Activated naive CD4-positive, alpha-beta T cell treated with anti-CD3 and anti-CD28 coated beads for 36 hours (primary cell): Measurements from ENCODE around the gene MOGAT1. TPM values are rescaled to one million over a fixed set of nuclear protein-coding genes. Genes with fewer than 3 reads are reported as not detected.
"Not testable (repeated sequence)": the region's sequence is repeated elsewhere in the genome, so short reads cannot be mapped to it uniquely, and the experiment has no call there.

ENCODE experiments used
- CTCF ChIA-PET: fragments of 350-600 bp; sonication (Branson Sonifier 250); formaldehyde crosslinking; loops from one replicate; lab custom pipeline; 2021; ENCODE audit warnings: antibody characterized with exemption; lab: Charles Lee
- DNase-seq: peaks from one replicate; pipeline ENCODE4 v3.0.0-alpha.2; 2020
- H3K27ac Mint-ChIP-seq: one replicate; pipeline ENCODE4 v1.8.0; 2021; ENCODE audit warnings: mild to moderate bottlenecking, mixed read lengths
- H3K27me3 Mint-ChIP-seq: one replicate; pipeline ENCODE4 v1.8.0; 2021; ENCODE audit warnings: low read depth, mixed read lengths
- H3K36me3 Mint-ChIP-seq: one replicate; pipeline ENCODE4 v1.8.0; 2021; ENCODE audit warnings: low read depth, mixed read lengths
- H3K4me1 Mint-ChIP-seq: one replicate; pipeline ENCODE4 v1.8.0; 2021; ENCODE audit warnings: low read depth, mixed read lengths
- H3K4me3 Mint-ChIP-seq: one replicate; pipeline ENCODE4 v1.8.0; 2021; ENCODE audit warnings: mild to moderate bottlenecking, moderate library complexity, mixed read lengths
- H3K9me3 Mint-ChIP-seq: one replicate; pipeline ENCODE4 v1.8.0; 2021; ENCODE audit warnings: mixed read lengths
- intact Hi-C: fragments of 100-400 bp; cut with micrococcal nuclease; formaldehyde crosslinking; loops from one replicate; pipeline ENCODE4 v1.15.1; 2023
- total RNA-seq, 2 experiments: library from RNA; stranded (reverse); gene quantifications; one replicate each; pipeline ENCODE4 v1.2.3, GENCODE V29; 2021

The MOGAT1 gene
- total RNA-seq, 2 experiments from 2014 or later = not detected

DNA sequence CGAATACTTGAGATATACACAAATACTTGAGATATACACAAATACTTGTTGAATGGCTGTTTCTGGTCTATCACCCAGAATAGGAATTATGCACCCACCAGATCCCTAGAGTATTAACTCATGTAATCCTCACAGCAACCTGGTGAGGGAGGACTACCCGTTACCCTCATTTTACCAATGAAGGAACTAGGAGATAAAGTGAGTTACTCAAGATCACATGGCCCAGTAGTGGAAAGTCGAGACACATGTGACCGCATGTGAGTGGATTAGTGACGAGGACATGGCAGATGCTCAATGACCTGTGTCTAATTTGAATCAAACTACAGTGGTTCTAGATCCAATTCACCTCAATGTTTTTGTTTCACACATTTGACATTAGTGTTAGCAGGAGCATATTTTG, 2.4 kb downstream of the MOGAT1 start:
- CTCF ChIA-PET = interaction anchor here (0.5 kb wide), 1 partner anchor 123 kb away, joined by 4 read pairs; no protein-coding TSS in a partner anchor
- intact Hi-C loops = no loop called here
- H3K4me3 Mint-ChIP-seq = no peak overlapping the region
- H3K4me1 Mint-ChIP-seq = peaks cover 7% of the 10 kb centered on the region
- no peak for DNase-seq
- H3K27me3 Mint-ChIP-seq = peaks cover 56% of the 10 kb centered on the region
- no peaks in the 10 kb centered on the region for H3K36me3 Mint-ChIP-seq
- H3K27ac Mint-ChIP-seq = no peak overlapping the region
- H3K9me3 Mint-ChIP-seq = no peaks in the 10 kb centered on the region

DNA sequence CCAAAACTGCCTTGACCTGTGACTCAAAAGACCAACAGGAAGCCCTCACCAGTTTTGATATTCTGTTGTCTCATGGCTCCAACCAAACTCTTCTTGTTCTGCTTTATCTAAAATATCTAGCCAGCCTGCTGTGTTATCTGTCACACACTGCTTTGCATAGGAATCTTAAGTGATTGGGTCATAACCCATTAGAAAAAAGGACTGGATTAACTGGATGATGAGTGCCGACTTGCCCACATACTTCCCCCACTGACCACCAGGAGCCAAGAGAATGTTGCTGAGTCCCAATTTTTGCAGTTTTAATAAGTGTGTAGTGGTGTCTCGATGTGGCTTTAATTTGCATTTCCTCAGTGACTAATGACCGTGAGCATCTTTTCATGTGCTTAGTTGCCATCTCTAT, 6.5 kb downstream of the MOGAT1 start:
- Mint-ChIP-seq H3K36me3 (no peaks in the 10 kb centered on the region), H3K27me3 (peaks cover 35% of the 10 kb centered on the region), H3K27ac (no peak overlapping the region), H3K9me3 (no peaks in the 10 kb centered on the region), H3K4me3 (no peak overlapping the region), H3K4me1 (no peaks in the 10 kb centered on the region)
- intact Hi-C loops = no loop called here
- no peak for DNase-seq
- CTCF ChIA-PET = interaction anchor here (0.9 to 1.5 kb wide), 3 partner anchors 10 to 12 kb away, joined by 3 to 4 read pairs (median 3); no protein-coding TSS in a partner anchor

GRCh38 chr2:222683805-222684204, 12.3 kb downstream of the MOGAT1 start:
- CTCF ChIA-PET = interaction anchor here (0.5 kb wide), 1 partner anchor 62 kb away, joined by 4 read pairs; no protein-coding TSS in a partner anchor

GRCh38 chr2:222686086-222686750, 14.8 kb downstream of the MOGAT1 start:
- no peak for DNase-seq
- H3K9me3 Mint-ChIP-seq = no peaks in the 10 kb centered on the region
- H3K4me3 Mint-ChIP-seq = no peak overlapping the region
- no peaks in the 10 kb centered on the region for H3K36me3 Mint-ChIP-seq
- intact Hi-C loops = no loop called here
- H3K4me1 Mint-ChIP-seq = peaks cover 8% of the 10 kb centered on the region
- CTCF ChIA-PET = interaction anchor here (0.7 to 1.3 kb wide), 3 partner anchors 21 to 253 kb away, joined by 3 to 4 read pairs (median 3); no protein-coding TSS in a partner anchor
- no peak overlapping the region for H3K27ac Mint-ChIP-seq
- peaks cover 7% of the 10 kb centered on the region for H3K27me3 Mint-ChIP-seq

More at GRCh38 chr2:222683805-222684204, 12.3 kb downstream of the MOGAT1 start:
- Mint-ChIP-seq H3K4me3 (no peak overlapping the region), H3K9me3 (no peaks in the 10 kb centered on the region), H3K27ac (no peak overlapping the region), H3K4me1 (no peaks in the 10 kb centered on the region), H3K27me3 (peaks cover 14% of the 10 kb centered on the region), H3K36me3 (no peaks in the 10 kb centered on the region)
- intact Hi-C loops = no loop called here
- DNase-seq = no peak

GRCh38 chr2:222688917-222689316, 17.5 kb downstream of the MOGAT1 start:
- CTCF ChIA-PET = interaction anchor here (0.8 to 5.7 kb wide), 5 partner anchors 10 to 285 kb away, joined by 3 to 27 read pairs (median 3); no protein-coding TSS in a partner anchor
- no peaks in the 10 kb centered on the region for H3K36me3 Mint-ChIP-seq
- H3K9me3 Mint-ChIP-seq = no peaks in the 10 kb centered on the region
- H3K4me1 Mint-ChIP-seq = peaks cover 8% of the 10 kb centered on the region
- H3K27ac Mint-ChIP-seq = no peak overlapping the region
- DNase-seq = no peak
- intact Hi-C loops = no loop called here
- H3K4me3 Mint-ChIP-seq = no peak overlapping the region
- no peaks in the 10 kb centered on the region for H3K27me3 Mint-ChIP-seq

DNA sequence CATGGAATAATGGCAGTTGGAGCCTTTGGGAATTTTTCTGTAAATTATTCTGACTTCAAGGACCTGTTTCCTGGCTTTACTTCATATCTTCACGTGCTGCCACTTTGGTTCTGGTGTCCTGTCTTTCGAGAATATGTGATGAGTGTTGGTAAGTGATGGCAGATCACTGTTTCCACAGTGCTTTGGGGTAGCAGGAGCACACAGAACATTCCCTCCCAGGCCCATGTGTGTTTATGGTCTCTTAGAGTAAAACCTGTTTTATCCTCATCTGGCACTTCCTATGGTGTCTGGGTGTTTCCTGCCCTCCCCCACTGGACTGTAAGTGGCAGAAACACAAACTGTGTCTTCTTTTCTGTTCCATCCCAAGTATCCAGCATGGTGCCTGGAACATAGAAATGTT, 17.9 kb downstream of the MOGAT1 start:
- H3K4me3 Mint-ChIP-seq = no peak overlapping the region
- intact Hi-C loops = no loop called here
- CTCF ChIA-PET = interaction anchor here (0.8 to 5.7 kb wide), 9 partner anchors 8 to 285 kb away, joined by 3 to 27 read pairs (median 4); partner anchors contain the start of gene MOGAT1
- no peaks in the 10 kb centered on the region for H3K36me3 Mint-ChIP-seq
- peaks cover 8% of the 10 kb centered on the region for H3K4me1 Mint-ChIP-seq
- DNase-seq = no peak
- no peaks in the 10 kb centered on the region for H3K9me3 Mint-ChIP-seq
- no peak overlapping the region for H3K27ac Mint-ChIP-seq
- no peaks in the 10 kb centered on the region for H3K27me3 Mint-ChIP-seq

DNA sequence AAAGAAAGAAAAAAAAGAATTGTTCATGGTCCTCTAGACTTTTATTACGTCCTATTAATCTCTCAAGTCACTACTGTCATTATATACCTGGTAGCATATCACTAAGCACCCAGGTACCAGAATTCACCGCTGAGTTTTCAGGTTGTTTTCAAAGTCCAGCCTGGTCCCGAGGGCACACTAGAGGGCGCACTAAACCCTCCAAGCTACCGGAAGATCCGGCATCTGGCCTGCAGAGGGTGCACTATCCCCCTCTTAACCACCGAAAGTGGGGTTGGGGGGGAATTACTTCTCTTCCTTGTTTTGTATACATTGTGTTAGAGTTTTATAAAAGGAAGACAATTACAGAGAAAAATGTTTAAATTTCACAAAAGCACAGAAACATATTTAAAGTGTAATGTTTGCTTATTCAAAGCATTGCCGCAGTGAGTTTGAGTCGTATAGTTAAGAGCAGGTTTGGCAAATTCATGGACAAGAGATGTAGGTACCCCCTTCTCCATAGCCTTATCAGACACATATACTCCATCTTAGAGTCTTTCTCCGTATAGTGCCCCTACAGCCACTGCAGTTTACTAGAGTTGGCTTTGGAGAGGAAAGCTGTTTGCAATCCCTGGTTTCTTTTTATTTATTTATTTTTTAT, 19.2 kb downstream of the MOGAT1 start:
- H3K27ac Mint-ChIP-seq = no peak overlapping the region
- H3K4me1 Mint-ChIP-seq = peaks cover 8% of the 10 kb centered on the region
- CTCF ChIA-PET = interaction anchor here (0.6 to 5.7 kb wide), 26 partner anchors 9 to 294 kb away, joined by 3 to 27 read pairs (median 4); partner anchors contain the start of gene MOGAT1
- intact Hi-C loops = loop anchor here (1.0 kb wide), 3 partner anchors 34 to 249 kb away; partner anchors contain the start of gene FARSB
- no peaks in the 10 kb centered on the region for H3K36me3 Mint-ChIP-seq
- peak; percentile 84 for DNase-seq
- H3K27me3 Mint-ChIP-seq = no peaks in the 10 kb centered on the region
- H3K4me3 Mint-ChIP-seq = no peak overlapping the region
- H3K9me3 Mint-ChIP-seq = no peaks in the 10 kb centered on the region

DNA sequence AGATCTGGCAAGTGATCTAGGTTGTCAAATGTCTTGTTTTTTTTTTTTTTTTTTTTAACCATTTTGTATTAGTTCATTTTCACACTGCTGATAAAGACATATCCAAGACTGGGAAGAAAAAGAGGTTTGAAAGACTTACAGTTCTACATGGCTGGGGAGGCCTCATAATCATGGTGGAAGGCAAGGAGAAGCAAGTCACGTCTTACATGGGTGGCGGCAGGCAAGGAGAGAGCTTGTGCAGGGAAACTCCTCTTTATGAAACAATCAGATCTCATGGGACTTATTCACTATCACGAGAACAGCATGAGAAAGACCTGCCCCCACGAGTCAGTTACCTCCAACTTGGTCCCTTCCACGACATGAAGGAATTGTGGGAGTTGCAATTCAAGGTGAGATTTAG, 22.0 kb downstream of the MOGAT1 start:
- CTCF ChIA-PET, H3K4me1 Mint-ChIP-seq, intact Hi-C loops, H3K9me3 Mint-ChIP-seq, H3K4me3 Mint-ChIP-seq, H3K27me3 Mint-ChIP-seq, DNase-seq, H3K27ac Mint-ChIP-seq, H3K36me3 Mint-ChIP-seq: not testable (repeated sequence)

DNA sequence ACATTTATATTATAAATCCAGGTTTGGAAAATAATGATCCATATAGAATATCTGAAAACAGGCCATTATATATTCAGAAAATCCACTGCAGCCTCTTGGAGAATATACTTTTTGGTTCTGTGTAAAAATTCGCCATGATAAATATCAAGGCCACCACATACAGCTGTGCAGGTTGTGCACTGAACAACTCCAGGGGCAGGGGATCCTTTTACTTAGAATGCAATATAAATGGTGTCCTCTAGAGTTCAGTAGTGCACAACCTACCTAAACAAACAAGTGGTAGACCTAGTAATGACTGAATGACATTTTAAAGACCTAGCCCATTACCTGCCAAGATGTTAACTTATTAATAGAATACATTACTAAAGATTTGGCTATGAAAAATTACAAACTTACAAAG, 22.4 kb downstream of the MOGAT1 start:
- CTCF ChIA-PET = interaction anchor here (0.6 to 1.0 kb wide), 2 partner anchors 171 to 376 kb away, joined by 3 read pairs; no protein-coding TSS in a partner anchor
- Mint-ChIP-seq H3K4me1 (peaks cover 8% of the 10 kb centered on the region), H3K36me3 (no peaks in the 10 kb centered on the region), H3K4me3 (no peak overlapping the region), H3K27me3 (peaks cover 2% of the 10 kb centered on the region), H3K9me3 (no peaks in the 10 kb centered on the region), H3K27ac (no peak overlapping the region)
- no peak for DNase-seq
- intact Hi-C loops = no loop called here

GRCh38 chr2:222698276-222698675, 26.8 kb downstream of the MOGAT1 start:
- Mint-ChIP-seq H3K36me3 (no peaks in the 10 kb centered on the region), H3K4me1 (peaks cover 10% of the 10 kb centered on the region), H3K9me3 (no peaks in the 10 kb centered on the region), H3K4me3 (no peak overlapping the region), H3K27ac (no peak overlapping the region), H3K27me3 (peaks cover 15% of the 10 kb centered on the region)
- CTCF ChIA-PET = no interaction called here
- intact Hi-C loops = no loop called here
- DNase-seq = no peak

DNA sequence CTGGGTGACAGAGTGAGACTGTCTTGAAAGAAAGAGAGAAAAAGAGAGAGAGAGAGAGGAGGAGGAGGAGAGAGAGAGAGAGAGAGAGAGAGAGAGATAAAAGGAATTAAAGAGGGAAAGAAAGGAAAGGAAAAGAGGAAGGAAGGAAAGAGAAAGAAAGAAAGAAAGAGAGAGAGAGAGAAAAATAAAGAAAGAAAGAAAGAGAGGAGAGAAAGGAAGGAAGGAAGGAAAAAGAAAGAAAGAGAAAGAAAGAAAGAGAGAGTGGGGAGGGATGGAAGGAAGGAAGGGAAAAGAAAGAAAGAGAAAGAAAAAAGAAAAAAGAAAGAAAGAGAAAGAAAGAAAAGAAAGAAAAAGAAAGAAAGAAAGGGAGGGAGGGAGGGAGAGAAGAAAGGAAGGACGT, 29.8 kb downstream of the MOGAT1 start:
- H3K4me1 Mint-ChIP-seq = peaks cover 10% of the 10 kb centered on the region
- intact Hi-C loops = loop anchor here (10.0 kb wide), 1 partner anchor 404 kb away; no protein-coding TSS in a partner anchor
- no peak overlapping the region for H3K4me3 Mint-ChIP-seq
- H3K9me3 Mint-ChIP-seq = no peaks in the 10 kb centered on the region
- H3K27me3 Mint-ChIP-seq = peaks cover 15% of the 10 kb centered on the region
- DNase-seq = no peak
- H3K27ac Mint-ChIP-seq = no peak overlapping the region
- CTCF ChIA-PET = interaction anchor here (0.5 to 1.2 kb wide), 4 partner anchors 10 to 202 kb away, joined by 3 to 4 read pairs (median 3); no protein-coding TSS in a partner anchor
- no peaks in the 10 kb centered on the region for H3K36me3 Mint-ChIP-seq

GRCh38 chr2:222701721-222702131, 30.3 kb downstream of the MOGAT1 start:
- CTCF ChIA-PET = interaction anchor here (0.5 to 1.2 kb wide), 3 partner anchors 11 to 202 kb away, joined by 3 to 4 read pairs (median 3); no protein-coding TSS in a partner anchor
- no peak for DNase-seq
- intact Hi-C loops = loop anchor here (10.0 kb wide), 1 partner anchor 403 kb away; no protein-coding TSS in a partner anchor
- Mint-ChIP-seq H3K27me3 (peaks cover 16% of the 10 kb centered on the region), H3K36me3 (no peaks in the 10 kb centered on the region), H3K4me1 (peaks cover 10% of the 10 kb centered on the region), H3K9me3 (no peaks in the 10 kb centered on the region), H3K27ac (no peak overlapping the region), H3K4me3 (no peak overlapping the region)
